PFSK-1 (cell line): ENCODE data around the gene ACTR1A.

Experiments used
- FOXP2 ChIP-seq: optimal IDR thresholded peaks from 2 replicates; pipeline ENCODE3; 2011; ENCODE audit warnings: borderline replicate concordance, control low read depth, inconsistent platforms; ENCODE audit not compliant: insufficient read depth; ENCODE audit errors: extremely low read length, extremely low read depth
- POLR2AphosphoS5 ChIP-seq: IDR thresholded peaks from 2 replicates; pipeline ENCODE4 v1.6.1; 2012; ENCODE audit warnings: low read depth, mild to moderate bottlenecking, control low read depth, low read length, moderate library complexity
- REST ChIP-seq, 2 experiments: IDR thresholded peaks; 2 replicates each; pipeline versions ENCODE4 v1.6.1 to v1.8.0; 2011 to 2012; ENCODE audit warnings: low read depth in 2 of 2, low read length in 2 of 2, control low read depth in 1 of 2, inconsistent platforms in 1 of 2, mild to moderate bottlenecking in 1 of 2, moderate library complexity in 1 of 2; ENCODE audit not compliant: insufficient read depth in 1 of 2
- SIN3A ChIP-seq: IDR thresholded peaks from 2 replicates; pipeline ENCODE4 v1.6.1; 2012; ENCODE audit warnings: mild to moderate bottlenecking, low read length, moderate library complexity, borderline replicate concordance; ENCODE audit not compliant: insufficient read depth
- TAF1 ChIP-seq: IDR thresholded peaks from 2 replicates; pipeline ENCODE4 v1.6.1; 2012; ENCODE audit warnings: low read length, control low read depth, borderline replicate concordance; ENCODE audit not compliant: insufficient read depth

ACTR1A gene

DNA sequence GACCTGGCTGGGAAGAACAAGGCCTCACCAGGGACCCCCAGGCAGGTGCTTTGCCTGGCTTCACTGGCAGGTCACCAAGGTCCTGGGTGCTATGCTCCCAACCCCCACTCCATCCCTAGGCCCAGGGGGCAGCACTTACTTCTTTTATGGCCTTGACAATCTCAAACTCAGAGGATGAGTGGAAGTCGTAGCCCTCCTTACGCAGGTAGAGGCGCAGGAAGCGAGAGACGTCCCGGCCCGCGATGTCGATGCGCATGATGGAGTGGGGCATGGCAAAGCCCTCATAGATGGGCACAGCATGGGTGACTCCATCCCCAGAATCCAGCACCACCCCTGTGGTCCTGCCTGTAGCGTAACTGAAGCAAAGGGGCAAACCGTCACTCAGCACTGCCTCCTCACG lies 18.5 kb downstream of the ACTR1A start:
- TF ChIP-seq REST (IDR thresholded peaks at IDR 0.05; ENCODE audit: insufficient read depth in 1 of 2, low read depth in 2 of 2, low read length in 2 of 2) (no peak), TAF1 (no peak), POLR2AphosphoS5 (no peak), SIN3A (no peak), FOXP2 (no peak)

- TF ChIP-seq POLR2AphosphoS5 (no peak), SIN3A (no peak), TAF1 (no peak), FOXP2 (no peak), REST (IDR thresholded peaks at IDR 0.05; ENCODE audit: insufficient read depth in 1 of 2, low read depth in 2 of 2, low read length in 2 of 2) (no peak)
Observed at GRCh38 chr10:102480396-102480795, 22.1 kb downstream of the ACTR1A start.

- TF ChIP-seq REST (IDR thresholded peaks at IDR 0.05; ENCODE audit: insufficient read depth in 1 of 2, low read depth in 2 of 2, low read length in 2 of 2) (no peak), SIN3A (no peak), FOXP2 (no peak), TAF1 (no peak), POLR2AphosphoS5 (no peak)
Observed at GRCh38 chr10:102479651-102480050, 22.9 kb downstream of the ACTR1A start.

- TF ChIP-seq REST (IDR thresholded peaks at IDR 0.05; ENCODE audit: insufficient read depth in 1 of 2, low read depth in 2 of 2, low read length in 2 of 2) (no peak), FOXP2 (no peak), SIN3A (no peak), TAF1 (no peak), POLR2AphosphoS5 (no peak)
Observed at GRCh38 chr10:102476466-102477141, 25.9 kb downstream of the ACTR1A start.
